DND-41 (cell line): ENCODE data around the gene DISC1.

Source experiments
- CTCF ChIP-seq: IDR thresholded peaks from 2 replicates; pipeline ENCODE4 v1.5.1; 2012; ENCODE audit warnings: borderline replicate concordance, low read length, moderate library complexity, mild to moderate bottlenecking; ENCODE audit not compliant: poor library complexity, severe bottlenecking; ENCODE audit errors: extremely low read depth
- EZH2 ChIP-seq: IDR thresholded peaks from 3 replicates; pipeline ENCODE4 v1.6.1; 2012; ENCODE audit warnings: borderline replicate concordance, low read depth, mild to moderate bottlenecking, moderate library complexity, low read length, inconsistent platforms; ENCODE audit not compliant: severe bottlenecking

GRCh38 chr1:232037774-232038388 is 411.3 kb downstream of the DISC1 start:
- TF ChIP-seq CTCF (no peak), EZH2 (no peak)
